Measurements from ENCODE around the gene FILIP1.

DNA sequence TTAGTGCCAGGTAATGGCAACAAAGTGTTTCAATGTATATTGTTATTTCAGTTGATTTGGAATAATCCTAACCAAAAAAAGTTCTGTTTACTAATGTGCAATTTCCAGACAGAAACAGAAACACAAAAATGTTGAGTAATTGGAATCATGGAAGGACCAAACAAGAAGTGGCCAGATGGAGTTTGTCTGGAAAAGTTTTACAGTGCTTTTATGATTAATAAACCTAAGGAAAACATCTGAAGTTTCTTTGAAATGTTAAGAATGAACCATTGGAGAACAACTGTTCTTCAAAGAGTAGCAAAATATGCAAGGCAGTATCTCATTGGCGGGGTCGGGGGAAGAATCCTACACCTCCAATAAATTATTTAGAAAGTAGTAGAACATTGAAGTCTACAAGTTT lies 19.0 kb upstream of the FILIP1 start:
- no peak for TF ChIP-seq EP300 (IDR thresholded peaks at IDR 0.05; ENCODE audit: low read depth)
- TF ChIP-seq, protein P1, sequence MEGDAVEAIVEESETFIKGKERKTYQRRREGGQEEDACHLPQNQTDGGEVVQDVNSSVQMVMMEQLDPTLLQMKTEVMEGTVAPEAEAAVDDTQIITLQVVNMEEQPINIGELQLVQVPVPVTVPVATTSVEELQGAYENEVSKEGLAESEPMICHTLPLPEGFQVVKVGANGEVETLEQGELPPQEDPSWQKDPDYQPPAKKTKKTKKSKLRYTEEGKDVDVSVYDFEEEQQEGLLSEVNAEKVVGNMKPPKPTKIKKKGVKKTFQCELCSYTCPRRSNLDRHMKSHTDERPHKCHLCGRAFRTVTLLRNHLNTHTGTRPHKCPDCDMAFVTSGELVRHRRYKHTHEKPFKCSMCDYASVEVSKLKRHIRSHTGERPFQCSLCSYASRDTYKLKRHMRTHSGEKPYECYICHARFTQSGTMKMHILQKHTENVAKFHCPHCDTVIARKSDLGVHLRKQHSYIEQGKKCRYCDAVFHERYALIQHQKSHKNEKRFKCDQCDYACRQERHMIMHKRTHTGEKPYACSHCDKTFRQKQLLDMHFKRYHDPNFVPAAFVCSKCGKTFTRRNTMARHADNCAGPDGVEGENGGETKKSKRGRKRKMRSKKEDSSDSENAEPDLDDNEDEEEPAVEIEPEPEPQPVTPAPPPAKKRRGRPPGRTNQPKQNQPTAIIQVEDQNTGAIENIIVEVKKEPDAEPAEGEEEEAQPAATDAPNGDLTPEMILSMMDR (IDR thresholded peaks at IDR 0.05), result no peak
